Stimulated activated CD4-positive, alpha-beta T cell treated with anti-CD3 and anti-CD28 coated beads, TNF-alpha, amount 100 ng/mL, for 4 hours (primary cell): ENCODE data around the gene AIF1.
"Not testable (repeated sequence)": the region's sequence is repeated elsewhere in the genome, so short reads cannot be mapped to it uniquely, and the experiment has no call there.

Experiments
- DNase-seq, 3 experiments: peaks; one replicate each; pipeline ENCODE4 v3.0.0-alpha.2; 2020; ENCODE audit warnings: low read depth in 3 of 3

The AIF1 gene

DNA sequence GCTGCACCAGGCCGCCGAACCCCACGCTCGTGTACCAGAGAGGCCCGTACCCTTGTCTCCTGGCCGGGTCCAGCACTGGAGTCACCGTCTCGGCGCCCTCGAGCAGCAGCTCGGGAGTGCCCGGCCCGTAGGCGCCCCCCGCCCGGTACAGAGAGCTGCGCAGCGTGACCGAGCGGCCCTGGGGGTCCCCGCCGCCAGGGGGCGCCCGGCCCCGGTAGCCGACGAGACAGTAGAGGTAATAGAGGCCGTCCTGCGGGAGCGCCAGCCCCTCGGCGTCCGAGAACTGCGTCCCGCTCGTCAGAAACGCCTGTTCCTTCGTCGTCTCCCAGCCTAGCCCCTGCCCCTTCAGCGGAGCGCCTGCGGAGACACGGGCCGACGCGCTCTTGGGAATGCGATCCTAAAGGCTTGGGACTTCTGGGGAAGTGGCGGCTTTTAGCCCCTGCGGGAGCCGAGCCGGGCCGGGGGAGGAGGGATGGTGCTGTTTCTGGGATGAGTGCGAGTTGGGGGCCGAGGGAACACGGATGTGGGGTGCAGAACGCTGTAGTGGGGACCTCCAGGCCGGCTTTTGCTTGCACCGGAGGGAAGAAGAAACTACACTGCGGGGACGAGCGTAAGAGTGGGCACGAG lies 34.1 kb upstream of the AIF1 start:
- DNase-seq, result peak; percentile 81 to 91 (median 83)

DNA sequence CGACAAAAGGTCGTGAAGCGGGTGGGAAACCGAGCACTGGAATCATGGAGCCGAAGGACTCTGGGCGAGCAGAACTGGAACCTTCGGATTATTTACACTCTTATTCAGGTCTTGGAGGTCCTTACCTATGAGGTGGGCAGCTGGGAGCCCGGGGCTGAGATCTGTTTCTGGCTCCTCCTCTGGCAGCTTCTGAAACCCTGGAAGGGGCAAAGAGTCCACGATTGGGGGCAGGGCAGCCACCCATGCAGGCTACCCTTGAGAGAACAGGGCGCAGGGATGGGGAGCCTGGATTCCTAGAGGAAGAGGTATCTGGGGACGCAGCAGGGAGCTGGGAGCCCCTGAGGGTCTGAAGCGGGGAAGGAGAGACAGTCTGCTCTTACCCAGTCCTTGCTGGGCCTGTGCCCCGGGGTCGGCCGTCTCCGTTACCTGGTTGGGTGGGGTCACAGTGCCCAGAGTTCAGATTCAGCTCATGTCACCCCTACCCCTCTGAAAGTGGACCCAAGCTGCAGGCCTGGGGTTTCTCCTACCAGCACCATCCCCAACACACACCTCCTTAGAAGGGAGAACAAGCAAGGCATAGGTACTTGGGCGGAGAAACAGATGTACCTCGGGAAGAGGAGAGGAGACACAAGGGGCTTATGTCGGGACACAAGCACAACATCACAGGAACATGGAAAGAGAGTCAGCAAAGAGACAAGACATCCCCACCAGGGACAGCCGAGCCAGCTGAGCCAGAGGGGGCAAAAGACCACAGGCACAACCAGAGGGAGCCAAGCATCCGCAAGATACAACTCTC lies 33.4 kb upstream of the AIF1 start:
- DNase-seq, result no peak

- no peak for DNase-seq
Observed at GRCh38 chr6:31582230-31582643, 32.8 kb upstream of the AIF1 start, which contains the start of gene LTB. LTB (minus strand) TSS chr6:31582424; CDS start chr6:31582417, 7 bp downstream.

GRCh38 chr6:31585491-31585890 lies 29.5 kb upstream of the AIF1 start:
- DNase-seq, result no peak

- no peak for DNase-seq
Observed at GRCh38 chr6:31586008-31586407, 29.0 kb upstream of the AIF1 start, which contains the start of gene LST1. LST1 (plus strand) TSS chr6:31586277; CDS start chr6:31587300, 1,023 bp downstream.

- DNase-seq, result no peak
Observed at GRCh38 chr6:31586599-31587281, 28.3 kb upstream of the AIF1 start.

- no peak for DNase-seq
Observed at GRCh38 chr6:31587791-31588777, 26.9 kb upstream of the AIF1 start.

DNA sequence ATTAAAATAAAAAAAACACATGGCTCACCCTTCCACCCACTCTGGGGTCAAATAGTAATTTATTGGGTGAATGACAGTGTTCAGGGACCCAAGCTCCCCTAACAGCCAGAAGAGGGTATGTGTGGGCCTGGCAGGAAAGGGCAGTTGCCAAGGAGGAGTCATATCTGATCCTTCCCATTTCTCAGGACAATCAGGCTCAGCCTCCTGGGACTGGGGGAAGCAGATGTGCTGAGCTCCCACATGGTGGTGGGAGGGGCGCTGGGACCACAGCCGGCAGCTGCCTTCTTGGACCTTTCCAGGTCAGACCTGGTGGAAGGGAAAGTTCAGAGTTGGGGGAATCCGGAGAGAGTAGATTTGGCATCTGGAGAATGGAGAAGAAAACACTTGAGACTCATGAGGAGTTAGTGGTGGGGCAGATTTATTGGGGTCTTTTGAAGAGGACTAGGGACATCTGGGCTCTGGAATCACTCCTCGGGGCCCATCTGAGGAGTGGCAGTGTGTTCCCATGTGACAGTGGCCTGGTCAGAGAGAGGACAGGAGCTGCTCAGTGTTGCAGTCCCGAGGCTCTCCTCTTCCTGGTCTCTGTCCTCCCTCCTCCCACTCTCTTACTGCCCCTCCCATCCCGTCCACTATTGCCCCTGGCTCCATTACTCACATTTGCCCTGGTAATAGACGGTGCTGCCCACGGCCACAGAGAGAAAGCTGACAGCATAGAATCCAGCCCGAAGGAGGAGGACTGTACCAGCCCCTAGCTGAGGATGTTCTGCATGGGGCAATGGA lies 26.0 kb upstream of the AIF1 start:
- DNase-seq, result no peak

DNA sequence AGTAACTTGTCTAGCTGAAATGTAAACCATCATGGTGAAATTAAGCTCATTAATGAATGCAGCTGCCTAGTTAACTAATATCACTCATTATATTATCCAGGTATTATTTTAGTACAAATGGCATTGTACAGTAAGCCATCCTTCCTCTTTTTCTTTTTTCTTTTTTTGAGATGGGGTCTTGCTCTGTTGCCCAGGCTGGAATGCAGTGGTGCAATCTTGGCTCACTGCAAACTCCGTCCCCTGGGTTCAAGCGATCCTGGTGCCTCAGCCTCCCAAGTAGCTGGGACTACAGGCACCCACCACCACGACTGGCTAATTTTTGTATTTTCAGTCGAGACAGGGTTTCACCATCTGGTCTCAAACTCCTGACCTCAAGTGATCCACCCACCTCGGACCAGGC lies 24.3 kb upstream of the AIF1 start:
- not testable (repeated sequence) for DNase-seq

DNA sequence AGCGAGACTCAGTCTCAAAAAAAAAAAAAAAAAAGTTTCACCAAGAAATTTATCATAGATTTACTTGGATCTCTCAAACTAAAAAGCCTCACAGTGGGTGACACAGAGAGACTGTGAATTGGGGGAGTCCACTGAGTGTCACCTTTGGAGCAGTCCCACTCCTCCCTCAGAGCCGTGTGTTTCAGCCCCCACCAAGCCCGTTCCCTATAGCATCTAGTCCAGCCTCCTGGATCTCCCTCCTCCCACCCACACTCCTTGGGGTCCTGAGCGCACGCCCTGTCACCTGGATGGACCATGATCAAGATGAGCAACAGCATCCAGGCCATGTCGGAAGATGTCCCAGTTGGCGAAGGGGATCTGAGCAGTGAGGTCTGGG lies 22.6 kb upstream of the AIF1 start:
- no peak for DNase-seq

- no peak for DNase-seq
Observed at GRCh38 chr6:31597006-31597405, 18.0 kb upstream of the AIF1 start.

- DNase-seq, result no peak
Observed at GRCh38 chr6:31607317-31607716, 7.7 kb upstream of the AIF1 start.

DNA sequence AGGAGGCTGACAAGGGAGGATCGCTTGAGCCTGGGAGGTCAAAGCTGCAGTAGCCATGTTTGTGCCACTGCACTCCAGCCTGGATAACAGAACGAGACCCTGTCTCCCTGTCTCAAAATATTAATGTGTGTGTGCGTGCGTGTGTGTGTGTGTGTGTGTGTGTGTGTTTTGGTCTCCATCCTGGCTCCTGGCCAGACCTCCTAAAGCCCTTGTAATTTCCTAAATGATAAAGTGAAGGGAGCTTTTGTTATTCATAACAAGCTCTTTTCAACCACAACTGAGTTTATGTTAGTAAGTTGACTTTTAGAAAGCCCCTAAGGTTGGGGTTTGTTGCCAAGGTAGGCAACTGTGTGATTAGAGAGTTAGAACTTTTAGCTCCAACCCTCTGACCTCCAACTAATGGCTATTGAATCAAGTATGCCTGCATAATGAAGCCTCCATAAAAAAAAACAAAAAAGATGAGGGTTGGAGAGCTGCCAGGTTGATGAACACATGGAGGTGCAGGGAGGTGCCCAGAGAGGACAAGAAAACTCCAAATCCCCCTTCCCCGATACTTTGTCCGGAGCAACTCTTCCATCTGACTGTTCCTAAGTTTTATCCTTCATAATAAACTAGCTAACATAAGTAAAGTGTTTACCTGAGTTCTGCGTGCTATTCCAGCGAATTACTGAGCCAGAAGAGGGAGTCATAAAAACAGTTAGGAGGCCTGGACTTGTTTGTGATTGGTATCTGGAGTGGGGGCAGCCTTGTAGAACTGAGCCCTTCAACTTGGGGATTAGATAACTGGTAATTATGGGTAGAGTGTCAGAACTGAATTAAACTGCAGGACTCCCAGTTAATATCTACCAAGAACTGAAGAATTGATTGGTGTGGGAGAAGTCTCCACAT lies 5.3 kb upstream of the AIF1 start:
- DNase-seq, result no peak

GRCh38 chr6:31610968-31611367 lies 4.1 kb upstream of the AIF1 start:
- DNase-seq, result no peak

DNA sequence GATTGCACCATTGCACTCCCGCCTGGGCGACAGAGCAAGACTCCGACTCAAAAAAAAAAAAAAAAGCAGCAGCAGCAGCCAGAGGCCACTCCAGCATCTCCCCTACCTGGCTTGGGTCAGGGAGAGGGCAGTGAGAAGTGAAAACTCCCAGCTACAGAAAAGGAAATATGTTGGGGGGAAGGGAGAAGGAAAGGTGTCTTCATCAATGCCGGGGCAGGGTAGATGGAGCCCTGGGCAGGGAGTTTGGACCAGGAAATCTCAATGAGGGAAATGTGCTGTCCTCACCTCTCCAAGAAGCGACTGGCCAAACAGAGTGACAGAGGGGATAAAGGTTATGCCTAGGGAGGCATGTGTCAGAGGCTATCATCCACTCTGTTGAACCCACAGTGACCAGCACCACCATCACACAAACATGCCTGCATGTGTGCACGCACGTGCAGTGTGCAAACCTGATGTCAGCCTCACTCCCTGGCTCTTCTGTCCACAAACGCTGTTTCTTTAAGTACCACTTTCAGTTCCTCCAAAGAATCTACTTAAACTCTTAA lies 887 bp upstream of the AIF1 start:
- no peak for DNase-seq

- DNase-seq, result no peak
Observed at GRCh38 chr6:31615748-31616147, 714 bp downstream of the AIF1 start.

- no peak for DNase-seq
Observed at GRCh38 chr6:31617010-31617409, 2.0 kb downstream of the AIF1 start.

GRCh38 chr6:31619805-31620585 lies 5.0 kb downstream of the AIF1 start:
- DNase-seq, result peak; percentile 84 to 96 (median 90)
